HepG2 (cell line): ENCODE measurements around the gene PPFIA3. TPM values are rescaled to one million over a fixed set of nuclear protein-coding genes. Genes with fewer than 3 reads are reported as not detected.

Experiments
- ADNP ChIP-seq: sonication (generic); formaldehyde crosslinking; IDR thresholded peaks from 2 replicates; pipeline ENCODE4 v1.4.0; 2020; ENCODE audit warnings: missing genetic modification reagents
- AGO2 ChIP-seq: fragments of 200-400 bp; formaldehyde crosslinking; optimal IDR thresholded peaks from 2 replicates; pipeline ENCODE3; 2017; ENCODE audit warnings: mild to moderate bottlenecking, low read depth, low read length, moderate library complexity
- BRCA1 ChIP-seq: sonication (generic); formaldehyde crosslinking; IDR thresholded peaks from 2 replicates; pipeline ENCODE4 v1.4.0; 2020; ENCODE audit warnings: missing genetic modification reagents
- CBFB ChIP-seq: sonication (generic); formaldehyde crosslinking; IDR thresholded peaks from 2 replicates; pipeline ENCODE4 v1.4.0; 2020; ENCODE audit warnings: missing genetic modification reagents
- HNRNPL ChIP-seq: fragments of 200-400 bp; formaldehyde crosslinking; IDR thresholded peaks from 2 replicates; pipeline ENCODE4 v1.6.1; 2017; ENCODE audit warnings: mild to moderate bottlenecking, low read depth, low read length
- IRF2 ChIP-seq: IDR thresholded peaks from 2 replicates; pipeline ENCODE4 v1.6.1; 2018; ENCODE audit warnings: missing genetic modification reagents, missing compliant biosample characterization
- MIXL1 ChIP-seq: IDR thresholded peaks from 2 replicates; pipeline ENCODE4 v1.6.1; 2016
- RARA ChIP-seq: IDR thresholded peaks from 2 replicates; pipeline ENCODE4 v1.6.1; 2016; ENCODE audit warnings: missing genetic modification reagents, missing compliant biosample characterization
- SAP130 ChIP-seq: IDR thresholded peaks from 2 replicates; pipeline ENCODE4 v1.6.1; 2016; ENCODE audit warnings: low read depth
- TBX3 ChIP-seq: fragments of 450-650 bp; IDR thresholded peaks from 2 replicates; pipeline ENCODE4 v1.6.1; 2017; ENCODE audit warnings: antibody characterized with exemption, mild to moderate bottlenecking, inconsistent platforms, borderline replicate concordance
- YEATS2 ChIP-seq: sonication (generic); formaldehyde crosslinking; IDR thresholded peaks from 2 replicates; pipeline ENCODE4 v1.4.0; 2020; ENCODE audit warnings: missing genetic modification reagents, borderline replicate concordance
- ZNF12 ChIP-seq: sonication (generic); formaldehyde crosslinking; IDR thresholded peaks from 2 replicates; pipeline ENCODE4 v1.5.0; 2020; ENCODE audit warnings: missing genetic modification reagents
- ZNF138 ChIP-seq: sonication (generic); formaldehyde crosslinking; IDR thresholded peaks from 2 replicates; pipeline ENCODE4 v1.5.0; 2020; ENCODE audit warnings: mild to moderate bottlenecking, low read depth, missing genetic modification reagents
- ZNF207 ChIP-seq: fragments of 450-650 bp; IDR thresholded peaks from 2 replicates; pipeline ENCODE4 v1.6.1; 2016; ENCODE audit warnings: antibody characterized with exemption, borderline replicate concordance
- ZNF30 ChIP-seq: sonication (generic); formaldehyde crosslinking; IDR thresholded peaks from 2 replicates; pipeline ENCODE4 v1.5.0; 2020; ENCODE audit warnings: mild to moderate bottlenecking, missing genetic modification reagents
- ZNF556 ChIP-seq: sonication (generic); formaldehyde crosslinking; IDR thresholded peaks from 2 replicates; pipeline ENCODE4 v1.4.0; 2020; ENCODE audit warnings: mild to moderate bottlenecking, missing genetic modification reagents, borderline replicate concordance
- polyA plus RNA-seq, 8 experiments: library from polyadenylated mRNA; depleted of rRNA in 3 of 8; stranded (reverse) in 7 of 8; unstranded in 1 of 8; fragments of >200 nt; fragmentation: Illumina TruSeq in 4 of 8; extraction: Trizol in 4 of 8; gene quantifications; 2 replicates each; pipeline versions ENCODE4 v1.2.1 to v1.2.3, GENCODE V29; 2011 to 2016; ENCODE audit warnings: low read depth in 4 of 8, missing spikeins in 1 of 8, mixed read lengths in 1 of 8; ENCODE audit not compliant: insufficient read depth in 1 of 8
- total RNA-seq, 5 experiments: library from RNA; depleted of rRNA; stranded (reverse); fragments of >200 nt; fragmentation: Illumina TruSeq; extraction: Trizol; gene quantifications; 2 replicates each; pipeline ENCODE4 v1.2.3, GENCODE V29; 2016; ENCODE audit warnings: low read depth in 1 of 5
- TF ChIP-seq, protein P1 (sequence below): sonication (generic); formaldehyde crosslinking; conservative IDR thresholded peaks from 2 replicates; pipeline ENCODE4 v1.8.0; 2022; ENCODE audit warnings: low read depth, missing genetic modification reagents
- TF ChIP-seq, protein P2 (sequence below): sonication (generic); formaldehyde crosslinking; IDR thresholded peaks from 2 replicates; pipeline ENCODE4 v1.9.0; 2021; ENCODE audit warnings: missing genetic modification reagents, borderline replicate concordance
- TF ChIP-seq, protein P3 (sequence below): sonication (generic); formaldehyde crosslinking; IDR thresholded peaks from 2 replicates; pipeline ENCODE4 v1.4.0; 2020; ENCODE audit warnings: missing genetic modification reagents, borderline replicate concordance
- TF ChIP-seq, protein P4 (sequence below): sonication (generic); formaldehyde crosslinking; IDR thresholded peaks from 2 replicates; pipeline ENCODE4 v1.5.0; 2020; ENCODE audit warnings: missing genetic modification reagents

PPFIA3 gene
- total and polyA plus RNA-seq, 2 of the 13 experiments (the other 11 are each of a cell fraction or from before 2014, with no cell fraction given) = 6.7 to 8.6 TPM

DNA sequence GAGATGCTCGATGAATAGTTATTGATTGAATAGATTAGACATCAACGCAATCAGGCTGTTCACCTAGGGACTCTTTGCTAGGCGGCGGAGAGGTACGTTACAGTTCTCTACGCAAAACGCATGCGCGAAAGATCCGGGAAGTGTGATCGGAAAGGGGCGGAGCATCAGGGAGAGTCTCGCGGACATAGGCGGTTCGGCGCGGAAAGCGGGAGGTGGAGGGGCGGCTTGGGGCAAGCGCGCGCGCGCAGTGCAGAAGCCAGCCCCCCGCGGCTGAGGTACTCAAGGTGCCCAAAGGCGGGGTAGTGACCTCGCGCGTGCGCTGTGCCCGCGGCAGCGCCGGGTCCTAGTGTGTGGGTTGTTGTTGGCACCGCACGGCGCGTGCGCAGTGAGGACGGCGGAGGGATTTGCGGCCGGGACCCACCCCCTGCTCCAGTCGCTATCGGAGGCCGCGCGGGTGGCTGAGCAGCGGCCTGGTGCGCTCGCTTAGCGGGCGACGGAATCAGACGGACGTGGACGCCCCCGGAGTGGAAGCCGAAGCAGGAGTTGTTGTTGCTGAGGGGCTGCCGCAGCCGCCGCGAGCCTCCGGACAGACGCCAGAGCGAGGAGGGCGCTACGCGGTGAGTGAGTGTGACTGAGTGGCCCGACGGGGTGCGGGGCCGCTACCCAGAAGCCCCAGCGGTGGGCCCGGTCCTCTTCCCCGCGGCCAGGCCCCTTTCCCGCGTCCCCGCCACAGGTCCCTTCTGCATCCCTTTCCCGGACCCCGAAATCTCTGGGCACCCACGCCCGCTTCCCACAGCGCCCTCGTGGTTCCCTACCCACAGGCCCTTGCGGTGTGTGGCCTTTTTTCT lies 34.1 kb upstream of the PPFIA3 start, which contains the start of gene SNRNP70 (continued):
- TF ChIP-seq, protein P1, sequence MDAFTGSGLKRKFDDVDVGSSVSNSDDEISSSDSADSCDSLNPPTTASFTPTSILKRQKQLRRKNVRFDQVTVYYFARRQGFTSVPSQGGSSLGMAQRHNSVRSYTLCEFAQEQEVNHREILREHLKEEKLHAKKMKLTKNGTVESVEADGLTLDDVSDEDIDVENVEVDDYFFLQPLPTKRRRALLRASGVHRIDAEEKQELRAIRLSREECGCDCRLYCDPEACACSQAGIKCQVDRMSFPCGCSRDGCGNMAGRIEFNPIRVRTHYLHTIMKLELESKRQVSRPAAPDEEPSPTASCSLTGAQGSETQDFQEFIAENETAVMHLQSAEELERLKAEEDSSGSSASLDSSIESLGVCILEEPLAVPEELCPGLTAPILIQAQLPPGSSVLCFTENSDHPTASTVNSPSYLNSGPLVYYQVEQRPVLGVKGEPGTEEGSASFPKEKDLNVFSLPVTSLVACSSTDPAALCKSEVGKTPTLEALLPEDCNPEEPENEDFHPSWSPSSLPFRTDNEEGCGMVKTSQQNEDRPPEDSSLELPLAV = no peak
- TF ChIP-seq ZNF207 = no peak
- peak; percentile 48 for TF ChIP-seq MIXL1 (CRISPR knock-in tag)
- TF ChIP-seq, protein P2, sequence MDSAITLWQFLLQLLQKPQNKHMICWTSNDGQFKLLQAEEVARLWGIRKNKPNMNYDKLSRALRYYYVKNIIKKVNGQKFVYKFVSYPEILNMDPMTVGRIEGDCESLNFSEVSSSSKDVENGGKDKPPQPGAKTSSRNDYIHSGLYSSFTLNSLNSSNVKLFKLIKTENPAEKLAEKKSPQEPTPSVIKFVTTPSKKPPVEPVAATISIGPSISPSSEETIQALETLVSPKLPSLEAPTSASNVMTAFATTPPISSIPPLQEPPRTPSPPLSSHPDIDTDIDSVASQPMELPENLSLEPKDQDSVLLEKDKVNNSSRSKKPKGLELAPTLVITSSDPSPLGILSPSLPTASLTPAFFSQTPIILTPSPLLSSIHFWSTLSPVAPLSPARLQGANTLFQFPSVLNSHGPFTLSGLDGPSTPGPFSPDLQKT (CRISPR knock-in tag) = no peak; the same call in 1 of the 2 replicates
- no peak for TF ChIP-seq IRF2 (CRISPR knock-in tag)
- peak; percentile 21; the same call in 1 of the 2 replicates for TF ChIP-seq RARA (CRISPR knock-in tag)
- TF ChIP-seq ZNF556 (CRISPR knock-in tag) = peak; percentile 50; the same call in 1 of the 2 replicates
- TF ChIP-seq BRCA1 (CRISPR knock-in tag) = 0 out of 2 replicates have a peak, but pooled peaks have one; percentile 76
- no peak for TF ChIP-seq TBX3
- no peak for TF ChIP-seq ZNF138 (CRISPR knock-in tag)
- peak; percentile 47; the same call in 1 of the 2 replicates for TF ChIP-seq HNRNPL
- no peak for TF ChIP-seq ADNP
- TF ChIP-seq ZNF12 (CRISPR knock-in tag) = peak; percentile 21; the same call in 1 of the 2 replicates
- TF ChIP-seq CBFB (CRISPR knock-in tag) = peak; percentile 69; the same call in 1 of the 2 replicates
- TF ChIP-seq, protein P3, sequence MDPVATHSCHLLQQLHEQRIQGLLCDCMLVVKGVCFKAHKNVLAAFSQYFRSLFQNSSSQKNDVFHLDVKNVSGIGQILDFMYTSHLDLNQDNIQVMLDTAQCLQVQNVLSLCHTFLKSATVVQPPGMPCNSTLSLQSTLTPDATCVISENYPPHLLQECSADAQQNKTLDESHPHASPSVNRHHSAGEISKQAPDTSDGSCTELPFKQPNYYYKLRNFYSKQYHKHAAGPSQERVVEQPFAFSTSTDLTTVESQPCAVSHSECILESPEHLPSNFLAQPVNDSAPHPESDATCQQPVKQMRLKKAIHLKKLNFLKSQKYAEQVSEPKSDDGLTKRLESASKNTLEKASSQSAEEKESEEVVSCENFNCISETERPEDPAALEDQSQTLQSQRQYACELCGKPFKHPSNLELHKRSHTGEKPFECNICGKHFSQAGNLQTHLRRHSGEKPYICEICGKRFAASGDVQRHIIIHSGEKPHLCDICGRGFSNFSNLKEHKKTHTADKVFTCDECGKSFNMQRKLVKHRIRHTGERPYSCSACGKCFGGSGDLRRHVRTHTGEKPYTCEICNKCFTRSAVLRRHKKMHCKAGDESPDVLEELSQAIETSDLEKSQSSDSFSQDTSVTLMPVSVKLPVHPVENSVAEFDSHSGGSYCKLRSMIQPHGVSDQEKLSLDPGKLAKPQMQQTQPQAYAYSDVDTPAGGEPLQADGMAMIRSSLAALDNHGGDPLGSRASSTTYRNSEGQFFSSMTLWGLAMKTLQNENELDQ (CRISPR knock-in tag) = peak; percentile 49; the same call in 1 of the 2 replicates
- peak; percentile 95 for TF ChIP-seq YEATS2 (CRISPR knock-in tag)
- TF ChIP-seq SAP130 (CRISPR knock-in tag) = peak; percentile 87
- TF ChIP-seq AGO2 = peak; percentile 94
- TF ChIP-seq, protein P4, sequence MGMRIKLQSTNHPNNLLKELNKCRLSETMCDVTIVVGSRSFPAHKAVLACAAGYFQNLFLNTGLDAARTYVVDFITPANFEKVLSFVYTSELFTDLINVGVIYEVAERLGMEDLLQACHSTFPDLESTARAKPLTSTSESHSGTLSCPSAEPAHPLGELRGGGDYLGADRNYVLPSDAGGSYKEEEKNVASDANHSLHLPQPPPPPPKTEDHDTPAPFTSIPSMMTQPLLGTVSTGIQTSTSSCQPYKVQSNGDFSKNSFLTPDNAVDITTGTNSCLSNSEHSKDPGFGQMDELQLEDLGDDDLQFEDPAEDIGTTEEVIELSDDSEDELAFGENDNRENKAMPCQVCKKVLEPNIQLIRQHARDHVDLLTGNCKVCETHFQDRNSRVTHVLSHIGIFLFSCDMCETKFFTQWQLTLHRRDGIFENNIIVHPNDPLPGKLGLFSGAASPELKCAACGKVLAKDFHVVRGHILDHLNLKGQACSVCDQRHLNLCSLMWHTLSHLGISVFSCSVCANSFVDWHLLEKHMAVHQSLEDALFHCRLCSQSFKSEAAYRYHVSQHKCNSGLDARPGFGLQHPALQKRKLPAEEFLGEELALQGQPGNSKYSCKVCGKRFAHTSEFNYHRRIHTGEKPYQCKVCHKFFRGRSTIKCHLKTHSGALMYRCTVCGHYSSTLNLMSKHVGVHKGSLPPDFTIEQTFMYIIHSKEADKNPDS = no peak
- no peak for TF ChIP-seq ZNF30 (CRISPR knock-in tag)
